GM15510 (cell line): Measurements from ENCODE around the gene RPS6KA4.

ENCODE experiments used
- POLR2A ChIP-seq: IDR thresholded peaks from 3 replicates; pipeline ENCODE4 v1.6.1; 2011; ENCODE audit warnings: borderline replicate concordance; ENCODE audit not compliant: insufficient read length; ENCODE audit errors: extremely low read depth

RPS6KA4 gene

DNA sequence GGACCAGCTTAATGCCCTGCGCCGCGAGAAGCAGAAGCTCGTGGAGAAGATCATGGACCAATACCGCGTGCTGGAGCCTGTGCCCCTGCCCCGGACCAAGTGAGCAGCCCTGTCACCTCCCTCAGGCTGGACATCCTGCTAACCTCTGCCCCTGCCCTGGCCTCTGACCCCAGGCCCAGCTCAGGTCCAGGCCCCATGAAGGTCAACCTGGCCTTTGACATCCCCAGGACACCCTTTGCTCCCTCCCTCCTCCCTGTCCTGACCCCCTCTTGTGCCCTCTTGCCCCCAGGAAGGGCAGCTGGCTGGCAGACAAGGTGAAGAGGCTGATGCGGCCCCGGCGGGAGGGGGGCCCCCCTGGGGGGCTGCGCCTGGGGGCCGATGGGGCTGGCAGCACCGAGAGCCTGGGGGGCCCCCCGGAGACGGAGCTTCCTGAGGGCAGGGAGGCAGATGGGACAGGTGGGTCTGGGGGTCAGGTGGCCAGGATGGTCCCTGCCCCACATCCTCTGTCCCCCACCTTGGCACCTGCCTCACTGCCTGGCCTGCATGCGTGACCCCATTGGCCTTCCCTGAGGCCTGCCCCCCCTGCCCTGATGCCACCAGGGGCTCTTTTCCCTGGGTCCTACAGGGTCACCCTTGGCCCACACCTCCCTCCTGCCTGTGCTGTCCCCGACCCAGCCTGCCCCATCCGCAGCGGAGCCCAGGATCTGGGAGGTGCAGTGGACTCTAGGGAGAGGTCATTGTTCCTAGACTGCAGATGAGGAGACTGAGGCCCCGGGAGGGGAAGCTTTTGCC is 5.1 kb upstream of the RPS6KA4 start:
- TF ChIP-seq POLR2A: no peak

GRCh38 chr11:64355078-64355940 is 3.7 kb upstream of the RPS6KA4 start:
- TF ChIP-seq POLR2A: no peak

GRCh38 chr11:64356498-64357411 is 2.2 kb upstream of the RPS6KA4 start:
- TF ChIP-seq POLR2A: no peak

DNA sequence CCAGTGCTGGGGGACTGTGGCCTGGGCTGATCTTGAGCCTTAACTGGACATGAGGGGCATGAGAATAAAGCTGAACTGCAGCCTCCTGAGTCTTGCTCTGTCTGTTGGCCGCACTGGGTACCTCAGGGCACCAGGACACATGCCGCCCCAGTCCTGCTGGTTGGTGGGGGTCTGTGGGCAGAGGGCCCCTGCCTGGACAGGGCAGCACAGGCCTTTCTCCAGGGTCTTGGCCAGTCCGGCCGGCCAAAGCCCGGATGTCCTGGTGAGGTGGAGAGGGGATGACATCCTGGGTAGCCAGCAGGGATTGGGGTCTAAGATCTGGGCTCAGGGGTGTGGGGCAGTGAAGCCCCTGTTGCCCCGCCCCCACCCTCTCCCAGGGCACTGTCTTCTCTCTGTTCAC is 1.5 kb upstream of the RPS6KA4 start:
- no peak for TF ChIP-seq POLR2A

DNA sequence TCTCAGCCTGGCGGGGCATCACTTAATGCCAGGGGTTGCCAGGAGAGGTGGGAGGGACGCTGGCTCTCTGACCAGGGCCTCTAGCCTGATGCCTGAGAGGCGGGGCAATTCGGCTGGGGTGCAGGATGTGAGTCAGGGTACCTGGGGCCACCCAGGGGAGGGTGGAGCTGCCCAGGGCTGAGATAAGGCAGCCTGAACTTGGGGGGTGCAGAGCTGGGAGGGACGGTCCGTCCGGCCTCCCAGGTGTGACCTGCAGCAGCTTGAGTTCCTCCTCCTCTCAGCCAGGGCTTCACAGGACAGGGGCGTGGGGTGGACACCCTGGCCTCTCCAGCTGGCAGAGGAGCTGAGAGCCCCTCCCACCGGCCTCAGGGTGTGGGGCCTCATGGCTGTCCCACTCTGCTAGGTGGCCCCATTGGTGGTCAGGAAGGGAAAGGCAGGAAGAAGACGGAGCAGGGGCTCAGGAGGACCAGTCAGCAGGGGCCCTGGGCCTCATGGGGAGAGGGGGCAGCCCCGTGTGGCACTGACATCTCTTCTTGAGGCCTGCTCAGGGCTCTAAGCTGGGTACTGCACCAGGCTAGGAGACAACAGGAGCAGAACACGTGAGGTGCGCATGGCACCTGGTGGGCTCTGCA is 942 bp upstream of the RPS6KA4 start:
- TF ChIP-seq POLR2A: no peak

- TF ChIP-seq POLR2A: no peak
Measured at GRCh38 chr11:64358536-64358906, 441 bp upstream of the RPS6KA4 start.

DNA sequence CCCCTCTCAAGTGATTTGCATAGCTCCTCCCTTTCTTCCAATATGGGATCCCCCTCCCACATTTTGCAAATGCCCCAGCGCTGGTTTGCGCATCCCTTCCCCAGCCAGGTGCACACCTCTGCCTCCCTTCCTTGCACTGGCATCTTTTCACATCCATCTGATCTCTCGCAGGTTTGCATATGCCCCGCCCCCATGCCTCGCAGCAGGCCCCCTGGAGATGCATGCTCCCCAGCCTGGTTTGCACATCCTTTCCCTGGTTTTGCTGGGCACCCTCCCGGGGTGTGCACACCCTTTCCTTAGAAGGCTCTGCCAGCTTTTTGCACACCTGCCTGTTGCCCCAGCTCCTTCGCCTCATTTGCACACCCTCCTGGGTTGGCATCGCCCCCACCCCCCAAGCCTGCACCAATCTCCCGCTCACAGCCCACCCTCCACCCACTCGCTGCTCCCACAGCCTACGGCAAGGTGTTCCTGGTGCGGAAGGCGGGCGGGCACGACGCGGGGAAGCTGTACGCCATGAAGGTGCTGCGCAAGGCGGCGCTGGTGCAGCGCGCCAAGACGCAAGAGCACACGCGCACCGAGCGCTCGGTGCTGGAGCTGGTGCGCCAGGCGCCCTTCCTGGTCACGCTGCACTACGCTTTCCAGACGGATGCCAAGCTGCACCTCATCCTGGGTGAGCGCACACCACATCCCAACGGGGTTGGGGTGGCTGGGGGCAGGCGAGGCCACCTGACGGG is 917 bp downstream of the RPS6KA4 start:
- TF ChIP-seq POLR2A: no peak

GRCh38 chr11:64360448-64360921 is 1.5 kb downstream of the RPS6KA4 start:
- TF ChIP-seq POLR2A: no peak

GRCh38 chr11:64361659-64362058 is 2.7 kb downstream of the RPS6KA4 start:
- TF ChIP-seq POLR2A: no peak

GRCh38 chr11:64362339-64362738 is 3.4 kb downstream of the RPS6KA4 start:
- no peak for TF ChIP-seq POLR2A

- TF ChIP-seq POLR2A: no peak
Measured at GRCh38 chr11:64364435-64364834, 5.5 kb downstream of the RPS6KA4 start.

- no peak for TF ChIP-seq POLR2A
Measured at GRCh38 chr11:64364911-64365310, 5.9 kb downstream of the RPS6KA4 start.

- no peak for TF ChIP-seq POLR2A
Measured at GRCh38 chr11:64366751-64367150, 7.8 kb downstream of the RPS6KA4 start.
